Measurements from ENCODE around the gene PCDHB10. TPM values are rescaled to one million over a fixed set of nuclear protein-coding genes. Genes with fewer than 3 reads are reported as not detected.
"Not testable (repeated sequence)": the region's sequence is repeated elsewhere in the genome, so short reads cannot be mapped to it uniquely, and the experiment has no call there.

The PCDHB10 gene
- total RNA-seq, 1 donor from 2014 or later, result 5.5 TPM

- Mint-ChIP-seq H3K36me3 (ENCODE audit: low read depth) (peaks cover 68% of the 10 kb centered on the region), H3K4me1 (peaks cover 5% of the 10 kb centered on the region), H3K9me3 (peaks cover 28% of the 10 kb centered on the region), H3K27me3 (ENCODE audit: low read depth) (no peaks in the 10 kb centered on the region), H3K4me3 (no peak overlapping the region), H3K27ac (ENCODE audit: unreplicated experiment) (no peak overlapping the region)
- no peak for TF ChIP-seq CTCF (conservative IDR thresholded peaks at IDR 0.05)
- no peak for DNase-seq (ENCODE audit: low read depth, low spot score)
These were observed 4.2 kb downstream of the PCDHB10 start for GRCh38 chr5:141196363-141196762.

GRCh38 chr5:141199359-141200235 is 7.4 kb downstream of the PCDHB10 start, which contains the start of gene PCDHB11:
Gene PCDHB11, plus strand, starts transcription at chr5:141199627. Its CDS starts 148 bp downstream, at chr5:141199775.
- H3K4me1 Mint-ChIP-seq, result no peaks in the 10 kb centered on the region
- peaks cover 20% of the 10 kb centered on the region for H3K9me3 Mint-ChIP-seq
- no peak for DNase-seq (ENCODE audit: low read depth, low spot score)
- H3K27ac Mint-ChIP-seq (ENCODE audit: unreplicated experiment), result peak within 1 kb of the TSS; percentile 50
- no peaks in the 10 kb centered on the region for H3K27me3 Mint-ChIP-seq (ENCODE audit: low read depth)
- peaks cover 60% of the 10 kb centered on the region for H3K36me3 Mint-ChIP-seq (ENCODE audit: low read depth)
- TF ChIP-seq CTCF (conservative IDR thresholded peaks at IDR 0.05), result peak; percentile 50
- peak within 1 kb of the TSS; percentile 69 for H3K4me3 Mint-ChIP-seq

- H3K4me1 Mint-ChIP-seq, result not testable (repeated sequence)
These were observed 9.0 kb downstream of the PCDHB10 start for GRCh38 chr5:141201126-141201525.

GRCh38 chr5:141201646-141202045 is 9.5 kb downstream of the PCDHB10 start:
- peaks cover 14% of the 10 kb centered on the region for H3K9me3 Mint-ChIP-seq

More at GRCh38 chr5:141201126-141201525, 9.0 kb downstream of the PCDHB10 start:
- Mint-ChIP-seq H3K9me3 (peaks cover 17% of the 10 kb centered on the region), H3K36me3 (ENCODE audit: low read depth) (peaks cover 64% of the 10 kb centered on the region)
- H3K4me3 Mint-ChIP-seq; H3K27ac Mint-ChIP-seq (ENCODE audit: unreplicated experiment); H3K27me3 Mint-ChIP-seq (ENCODE audit: low read depth); DNase-seq (ENCODE audit: low read depth, low spot score): not testable (repeated sequence)

GRCh38 chr5:141208478-141208877 is 16.3 kb downstream of the PCDHB10 start, which contains the start of gene PCDHB12:
Gene PCDHB12, plus strand, starts transcription at chr5:141208719. Its CDS starts 189 bp downstream, at chr5:141208908.
- Mint-ChIP-seq H3K9me3 (peaks cover 12% of the 10 kb centered on the region), H3K4me1 (no peaks in the 10 kb centered on the region), H3K27me3 (ENCODE audit: low read depth) (no peaks in the 10 kb centered on the region), H3K4me3 (peak within 1 kb of the TSS; percentile 44), H3K36me3 (ENCODE audit: low read depth) (peaks cover 43% of the 10 kb centered on the region), H3K27ac (ENCODE audit: unreplicated experiment) (no peak within 1 kb of the TSS)
- TF ChIP-seq CTCF (conservative IDR thresholded peaks at IDR 0.05), result peak; percentile 50
- DNase-seq (ENCODE audit: low read depth, low spot score), result no peak

More at GRCh38 chr5:141201646-141202045, 9.5 kb downstream of the PCDHB10 start:
- not testable (repeated sequence) for H3K4me3 Mint-ChIP-seq; H3K27me3 Mint-ChIP-seq (ENCODE audit: low read depth); DNase-seq (ENCODE audit: low read depth, low spot score); H3K27ac Mint-ChIP-seq (ENCODE audit: unreplicated experiment); H3K4me1 Mint-ChIP-seq
- peaks cover 59% of the 10 kb centered on the region for H3K36me3 Mint-ChIP-seq (ENCODE audit: low read depth)

- H3K27ac Mint-ChIP-seq (ENCODE audit: unreplicated experiment); H3K4me1 Mint-ChIP-seq; H3K27me3 Mint-ChIP-seq (ENCODE audit: low read depth); H3K4me3 Mint-ChIP-seq; DNase-seq (ENCODE audit: low read depth, low spot score): not testable (repeated sequence)
- peaks cover 50% of the 10 kb centered on the region for H3K36me3 Mint-ChIP-seq (ENCODE audit: low read depth)
- H3K9me3 Mint-ChIP-seq, result peaks cover 18% of the 10 kb centered on the region
These were observed 18.1 kb downstream of the PCDHB10 start for GRCh38 chr5:141210281-141210680.

GRCh38 chr5:141210849-141211248 is 18.7 kb downstream of the PCDHB10 start:
- peaks cover 18% of the 10 kb centered on the region for H3K9me3 Mint-ChIP-seq
- not testable (repeated sequence) for H3K27me3 Mint-ChIP-seq (ENCODE audit: low read depth); DNase-seq (ENCODE audit: low read depth, low spot score); H3K27ac Mint-ChIP-seq (ENCODE audit: unreplicated experiment); H3K4me1 Mint-ChIP-seq; H3K4me3 Mint-ChIP-seq
- peaks cover 45% of the 10 kb centered on the region for H3K36me3 Mint-ChIP-seq (ENCODE audit: low read depth)
